ENCODE measurements around the gene TRAPPC12.
"Not testable (repeated sequence)": the region's sequence is repeated elsewhere in the genome, so short reads cannot be mapped to it uniquely, and the experiment has no call there.

TRAPPC12 gene

GRCh38 chr2:3354986-3355385, 24.5 kb upstream of the TRAPPC12 start:
- no peak for TF ChIP-seq CTCF (IDR thresholded peaks at IDR 0.05; ENCODE audit: low read depth, low read length)
- H3K4me3 ChIP-seq (ENCODE audit: low read depth, low read length): no peak overlapping the region

- H3K4me3 ChIP-seq (ENCODE audit: low read depth, low read length): no peak overlapping the region
- no peak for TF ChIP-seq CTCF (IDR thresholded peaks at IDR 0.05; ENCODE audit: low read depth, low read length)
Observed at GRCh38 chr2:3355951-3356569, 23.4 kb upstream of the TRAPPC12 start.

GRCh38 chr2:3356799-3357198, 22.7 kb upstream of the TRAPPC12 start:
- no peak for TF ChIP-seq CTCF (IDR thresholded peaks at IDR 0.05; ENCODE audit: low read depth, low read length)
- no peak overlapping the region for H3K4me3 ChIP-seq (ENCODE audit: low read depth, low read length)

- H3K4me3 ChIP-seq (ENCODE audit: low read depth, low read length): not testable (repeated sequence)
Observed at GRCh38 chr2:3357446-3357845, 22.0 kb upstream of the TRAPPC12 start.

GRCh38 chr2:3357926-3358325, 21.6 kb upstream of the TRAPPC12 start:
- H3K4me3 ChIP-seq (ENCODE audit: low read depth, low read length): no peak overlapping the region
- TF ChIP-seq CTCF (IDR thresholded peaks at IDR 0.05; ENCODE audit: low read depth, low read length): no peak

- no peak overlapping the region for H3K4me3 ChIP-seq (ENCODE audit: low read depth, low read length)
- TF ChIP-seq CTCF (IDR thresholded peaks at IDR 0.05; ENCODE audit: low read depth, low read length): no peak
Observed at GRCh38 chr2:3361518-3362389, 17.7 kb upstream of the TRAPPC12 start.

GRCh38 chr2:3365219-3365618, 14.3 kb upstream of the TRAPPC12 start:
- H3K4me3 ChIP-seq (ENCODE audit: low read depth, low read length): no peak overlapping the region
- no peak for TF ChIP-seq CTCF (IDR thresholded peaks at IDR 0.05; ENCODE audit: low read depth, low read length)
